ENCODE results near the gene ADCY3.

Gene ADCY3

GRCh38 chr2:24874035-24874434 is 46.0 kb downstream of the ADCY3 start:
- H3K4me3 ChIP-seq (replicated peaks; ENCODE audit: low read depth, low read length), result no peak overlapping the region
- DNase-seq (ENCODE audit: low read depth), result no peak
- TF ChIP-seq CTCF (IDR thresholded peaks at IDR 0.05; ENCODE audit: low read length, missing control alignments), result no peak

GRCh38 chr2:24873619-24874018 is 46.4 kb downstream of the ADCY3 start:
- DNase-seq (ENCODE audit: low read depth), result no peak
- H3K4me3 ChIP-seq (replicated peaks; ENCODE audit: low read depth, low read length), result no peak overlapping the region
- TF ChIP-seq CTCF (IDR thresholded peaks at IDR 0.05; ENCODE audit: low read length, missing control alignments), result no peak

- no peak overlapping the region for H3K4me3 ChIP-seq (replicated peaks; ENCODE audit: low read depth, low read length)
- no peak for TF ChIP-seq CTCF (IDR thresholded peaks at IDR 0.05; ENCODE audit: low read length, missing control alignments)
- no peak for DNase-seq (ENCODE audit: low read depth)
Measured at GRCh38 chr2:24872344-24873115, 47.5 kb downstream of the ADCY3 start.

GRCh38 chr2:24871852-24872333 is 48.1 kb downstream of the ADCY3 start:
- no peak for DNase-seq (ENCODE audit: low read depth)
- no peak overlapping the region for H3K4me3 ChIP-seq (replicated peaks; ENCODE audit: low read depth, low read length)
- TF ChIP-seq CTCF (IDR thresholded peaks at IDR 0.05; ENCODE audit: low read length, missing control alignments), result no peak

GRCh38 chr2:24870891-24871705 is 48.9 kb downstream of the ADCY3 start:
- no peak overlapping the region for H3K4me3 ChIP-seq (replicated peaks; ENCODE audit: low read depth, low read length)
- no peak for DNase-seq (ENCODE audit: low read depth)
- no peak for TF ChIP-seq CTCF (IDR thresholded peaks at IDR 0.05; ENCODE audit: low read length, missing control alignments)

GRCh38 chr2:24870440-24870839 is 49.6 kb downstream of the ADCY3 start:
- no peak for DNase-seq (ENCODE audit: low read depth)
- H3K4me3 ChIP-seq (replicated peaks; ENCODE audit: low read depth, low read length), result no peak overlapping the region
- TF ChIP-seq CTCF (IDR thresholded peaks at IDR 0.05; ENCODE audit: low read length, missing control alignments), result no peak

All from fibroblast of pulmonary artery (primary cell).